Measurements from ENCODE around the gene RPL13A. TPM values are rescaled to one million over a fixed set of nuclear protein-coding genes. Genes with fewer than 3 reads are reported as not detected.
A peak's percentile ranks its signal among the peaks of the same experiment; 100 is the strongest.
"Not testable (repeated sequence)": the region's sequence is repeated elsewhere in the genome, so short reads cannot be mapped to it uniquely, and the experiment has no call there.

RPL13A gene
- 3,128 and 3,479 TPM in 2 replicates for total RNA-seq (2014; rRNA removed; shearing (Covaris generic))
- polyA plus RNA-seq (2015; cell fraction: cytosol; rRNA removed), result 2,560 and 3,571 TPM in 2 replicates
- 747 and 889 TPM in 2 replicates for polyA plus RNA-seq (2015; cell fraction: nucleus; rRNA removed)

- peak; percentile 99 for DNase-seq (ENCODE audit: low read depth, low spot score)
- in situ Hi-C loops (cut with HindIII; ENCODE audit: low pct_unique_long_range_greater_than_20kb, low sequenced_read_pairs), result no loop called here
Observed at GRCh38 chr19:49487277-49488045, at the start of gene RPL13A. Gene RPL13A, plus strand, starts transcription at chr19:49487608. Its CDS starts 22 bp downstream, at chr19:49487630.

- no peak for DNase-seq (ENCODE audit: low read depth, low spot score)
- in situ Hi-C loops (cut with HindIII; ENCODE audit: low pct_unique_long_range_greater_than_20kb, low sequenced_read_pairs), result no loop called here
Observed at GRCh38 chr19:49438261-49438660, 49.1 kb upstream of the RPL13A start.

- in situ Hi-C loops (cut with HindIII; ENCODE audit: low pct_unique_long_range_greater_than_20kb, low sequenced_read_pairs), result no loop called here
Observed at GRCh38 chr19:49439836-49440235, 47.6 kb upstream of the RPL13A start.

GRCh38 chr19:49440439-49441209 is 46.8 kb upstream of the RPL13A start:
- in situ Hi-C loops (cut with HindIII; ENCODE audit: low pct_unique_long_range_greater_than_20kb, low sequenced_read_pairs), result no loop called here
- no peak for DNase-seq (ENCODE audit: low read depth, low spot score)

More at GRCh38 chr19:49439836-49440235, 47.6 kb upstream of the RPL13A start:
- no peak for DNase-seq (ENCODE audit: low read depth, low spot score)

- DNase-seq (ENCODE audit: low read depth, low spot score), result peak; percentile 59
Observed at GRCh38 chr19:49441210-49441959, 46.0 kb upstream of the RPL13A start, which contains the start of gene SLC17A7. Gene SLC17A7, minus strand, starts transcription at chr19:49441527. Its CDS starts 148 bp downstream, at chr19:49441379.

GRCh38 chr19:49441960-49442350 is 45.5 kb upstream of the RPL13A start:
- in situ Hi-C loops (cut with HindIII; ENCODE audit: low pct_unique_long_range_greater_than_20kb, low sequenced_read_pairs), result no loop called here
- no peak for DNase-seq (ENCODE audit: low read depth, low spot score)

More at GRCh38 chr19:49441210-49441959, 46.0 kb upstream of the RPL13A start, which contains the start of gene SLC17A7:
- in situ Hi-C loops (cut with HindIII; ENCODE audit: low pct_unique_long_range_greater_than_20kb, low sequenced_read_pairs), result no loop called here

- in situ Hi-C loops (cut with HindIII; ENCODE audit: low pct_unique_long_range_greater_than_20kb, low sequenced_read_pairs), result no loop called here
- peak; percentile 62 for DNase-seq (ENCODE audit: low read depth, low spot score)
Observed at GRCh38 chr19:49442354-49442753, 45.1 kb upstream of the RPL13A start.

GRCh38 chr19:49442771-49443365 is 44.5 kb upstream of the RPL13A start:
- in situ Hi-C loops (cut with HindIII; ENCODE audit: low pct_unique_long_range_greater_than_20kb, low sequenced_read_pairs), result no loop called here
- DNase-seq (ENCODE audit: low read depth, low spot score), result peak; percentile 92

GRCh38 chr19:49443366-49444099 is 43.9 kb upstream of the RPL13A start:
- DNase-seq (ENCODE audit: low read depth, low spot score), result peak; percentile 93
- in situ Hi-C loops (cut with HindIII; ENCODE audit: low pct_unique_long_range_greater_than_20kb, low sequenced_read_pairs), result no loop called here

GRCh38 chr19:49444100-49444700 is 43.2 kb upstream of the RPL13A start:
- in situ Hi-C loops (cut with HindIII; ENCODE audit: low pct_unique_long_range_greater_than_20kb, low sequenced_read_pairs); DNase-seq (ENCODE audit: low read depth, low spot score): not testable (repeated sequence)

GRCh38 chr19:49445997-49446396 is 41.4 kb upstream of the RPL13A start:
- in situ Hi-C loops (cut with HindIII; ENCODE audit: low pct_unique_long_range_greater_than_20kb, low sequenced_read_pairs), result no loop called here

GRCh38 chr19:49447485-49448431 is 39.6 kb upstream of the RPL13A start:
- DNase-seq (ENCODE audit: low read depth, low spot score), result peak; percentile 76
- in situ Hi-C loops (cut with HindIII; ENCODE audit: low pct_unique_long_range_greater_than_20kb, low sequenced_read_pairs), result no loop called here

More at GRCh38 chr19:49445997-49446396, 41.4 kb upstream of the RPL13A start:
- no peak for DNase-seq (ENCODE audit: low read depth, low spot score)

- in situ Hi-C loops (cut with HindIII; ENCODE audit: low pct_unique_long_range_greater_than_20kb, low sequenced_read_pairs), result no loop called here
- no peak for DNase-seq (ENCODE audit: low read depth, low spot score)
Observed at GRCh38 chr19:49448432-49448786, 39.0 kb upstream of the RPL13A start.

- in situ Hi-C loops (cut with HindIII; ENCODE audit: low pct_unique_long_range_greater_than_20kb, low sequenced_read_pairs), result no loop called here
- DNase-seq (ENCODE audit: low read depth, low spot score), result no peak
Observed at GRCh38 chr19:49450405-49450804, 37.0 kb upstream of the RPL13A start.

- DNase-seq (ENCODE audit: low read depth, low spot score), result peak; percentile 99
- in situ Hi-C loops (cut with HindIII; ENCODE audit: low pct_unique_long_range_greater_than_20kb, low sequenced_read_pairs), result no loop called here
Observed at GRCh38 chr19:49451430-49452181, 35.8 kb upstream of the RPL13A start, which contains the start of gene PIH1D1. Gene PIH1D1, minus strand, starts transcription at chr19:49451814. Its CDS starts 240 bp downstream, at chr19:49451574.
